ENCODE data around the gene NKAIN2.
"Not testable (repeated sequence)": the region's sequence is repeated elsewhere in the genome, so short reads cannot be mapped to it uniquely, and the experiment has no call there.

NKAIN2 gene

DNA sequence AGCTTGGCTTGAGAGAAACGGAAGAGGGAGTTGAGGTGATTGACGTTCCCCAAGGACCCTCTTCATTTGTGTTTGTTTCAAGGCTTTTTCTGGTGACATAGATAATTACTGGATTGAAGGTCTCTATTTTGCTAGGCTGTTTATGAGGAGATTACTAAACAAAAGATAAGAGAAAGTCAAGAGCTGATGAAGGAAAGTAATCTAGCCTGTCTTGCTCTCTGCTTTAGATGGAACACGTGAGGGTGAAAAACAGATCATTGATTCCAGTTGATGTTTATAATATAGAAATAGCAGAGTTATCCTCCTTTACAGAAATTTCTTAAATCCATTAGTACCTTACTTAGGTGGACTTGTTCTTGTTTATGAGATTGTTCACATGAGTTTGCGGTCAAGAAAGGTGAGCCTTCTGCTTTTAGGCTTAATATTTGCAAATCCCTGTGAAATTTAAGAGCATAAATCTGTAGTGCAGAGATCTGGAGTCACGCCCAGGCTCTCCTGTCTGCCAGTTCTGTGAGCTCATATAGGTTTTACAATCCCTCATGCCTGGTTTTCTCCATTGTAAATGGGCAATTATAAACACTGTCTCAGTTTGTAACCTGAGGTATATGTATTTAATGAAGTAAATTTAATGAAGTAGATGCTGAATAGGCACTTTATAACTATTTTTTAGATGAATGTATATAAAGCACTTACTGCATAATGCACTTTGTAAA is 272.8 kb downstream of the NKAIN2 start:
- DNase-seq: no peak

- DNase-seq: no peak
Observed at GRCh38 chr6:124078169-124078568, 274.5 kb downstream of the NKAIN2 start.

- no peak for DNase-seq
Observed at GRCh38 chr6:124080483-124080882, 276.8 kb downstream of the NKAIN2 start.

- DNase-seq: no peak
Observed at GRCh38 chr6:124090491-124090890, 286.8 kb downstream of the NKAIN2 start.

DNA sequence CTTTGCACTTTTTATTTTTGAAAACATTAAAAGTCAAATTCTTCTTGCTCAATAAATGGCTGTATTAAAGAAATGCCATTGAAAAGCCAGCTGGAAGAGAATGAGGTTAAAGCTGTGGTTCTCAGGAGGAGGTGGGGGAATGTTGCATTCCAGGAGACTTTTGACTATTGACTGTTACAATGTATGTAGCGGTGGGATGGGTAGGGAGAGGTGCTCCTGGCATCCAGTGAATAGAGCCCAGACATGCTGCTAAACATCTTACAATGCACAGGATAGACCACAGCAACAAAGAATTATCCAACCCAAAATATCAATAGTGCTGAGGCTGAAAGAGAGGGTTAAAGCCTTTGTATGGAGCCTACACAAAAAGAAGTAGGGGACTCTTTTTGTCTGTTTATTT is 295.9 kb downstream of the NKAIN2 start:
- DNase-seq: no peak

GRCh38 chr6:124110514-124110913 is 306.8 kb downstream of the NKAIN2 start:
- DNase-seq: no peak

DNA sequence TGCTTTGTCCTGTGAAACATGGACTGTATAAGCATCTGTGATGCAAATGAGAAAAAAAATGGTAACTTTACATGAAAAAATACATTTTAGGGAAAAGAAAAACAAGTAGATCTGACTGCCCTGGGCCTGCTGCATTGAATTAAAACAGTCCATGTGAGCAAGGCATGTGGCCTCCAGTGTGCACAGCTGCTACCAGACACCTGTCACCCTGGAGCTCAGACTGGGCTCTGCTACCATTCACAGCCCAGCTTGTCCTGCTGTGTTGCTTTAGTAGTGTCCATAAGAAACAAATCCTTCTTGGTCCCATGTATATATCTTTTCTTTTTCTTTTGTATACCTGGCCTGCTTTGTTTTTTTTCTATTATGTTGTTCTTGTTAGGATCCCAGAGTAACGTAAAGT is 315.9 kb downstream of the NKAIN2 start:
- no peak for DNase-seq

DNA sequence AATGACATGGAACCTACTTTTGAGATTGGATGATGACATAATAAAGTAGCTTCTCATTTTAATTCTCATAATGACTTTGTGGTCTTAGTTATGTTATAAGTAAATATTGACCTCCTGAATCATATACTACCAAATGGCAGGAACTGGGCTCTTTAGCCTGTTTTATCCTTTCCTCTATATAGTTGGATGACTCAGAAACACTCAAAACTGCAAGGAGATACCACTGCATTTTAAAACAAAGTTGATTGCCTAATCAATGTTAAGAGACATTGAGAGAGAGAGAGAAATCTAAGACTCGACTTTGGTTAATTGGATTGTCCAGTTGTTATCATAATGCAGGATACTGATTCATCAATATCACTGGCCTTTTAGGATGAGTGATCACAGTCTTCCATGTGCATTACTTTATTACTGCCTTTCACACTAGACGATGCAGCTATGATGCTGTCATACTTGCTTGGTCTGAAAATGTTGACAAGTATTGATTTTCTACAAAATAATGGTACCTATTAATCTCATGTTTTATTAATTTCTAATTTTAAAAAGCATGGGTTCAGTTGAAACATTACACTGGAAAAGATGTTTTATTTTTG is 320.0 kb downstream of the NKAIN2 start:
- DNase-seq: no peak

GRCh38 chr6:124131259-124131658 is 327.6 kb downstream of the NKAIN2 start:
- no peak for DNase-seq

GRCh38 chr6:124131779-124132178 is 328.1 kb downstream of the NKAIN2 start:
- no peak for DNase-seq

- DNase-seq: no peak
Observed at GRCh38 chr6:124132256-124132655, 328.6 kb downstream of the NKAIN2 start.

GRCh38 chr6:124142852-124143251 is 339.2 kb downstream of the NKAIN2 start:
- DNase-seq: no peak

GRCh38 chr6:124143435-124143834 is 339.8 kb downstream of the NKAIN2 start:
- DNase-seq: no peak

GRCh38 chr6:124147621-124148020 is 344.0 kb downstream of the NKAIN2 start:
- DNase-seq: no peak

- no peak for DNase-seq
Observed at GRCh38 chr6:124148236-124148957, 344.7 kb downstream of the NKAIN2 start.

GRCh38 chr6:124149646-124150045 is 346.0 kb downstream of the NKAIN2 start:
- DNase-seq: no peak

DNA sequence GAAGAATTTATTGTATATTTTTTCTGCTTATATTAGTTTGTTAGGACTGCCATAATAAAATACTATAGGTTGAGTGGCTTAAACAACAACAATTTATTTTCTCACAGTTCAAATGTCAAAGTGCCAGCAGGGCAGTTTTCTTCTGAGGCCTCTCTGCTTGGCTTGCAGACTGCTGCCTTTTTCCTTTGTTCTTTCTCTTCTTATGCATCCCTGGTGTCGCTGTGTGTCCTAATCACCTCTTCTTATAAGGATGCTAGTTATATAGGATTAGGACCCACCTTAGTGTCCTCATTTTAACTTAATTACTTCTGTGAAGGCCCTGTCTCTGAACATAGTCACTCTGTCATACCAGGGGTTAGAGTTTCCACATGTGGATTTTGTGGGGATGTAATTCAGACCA is 354.4 kb downstream of the NKAIN2 start:
- no peak for DNase-seq

DNA sequence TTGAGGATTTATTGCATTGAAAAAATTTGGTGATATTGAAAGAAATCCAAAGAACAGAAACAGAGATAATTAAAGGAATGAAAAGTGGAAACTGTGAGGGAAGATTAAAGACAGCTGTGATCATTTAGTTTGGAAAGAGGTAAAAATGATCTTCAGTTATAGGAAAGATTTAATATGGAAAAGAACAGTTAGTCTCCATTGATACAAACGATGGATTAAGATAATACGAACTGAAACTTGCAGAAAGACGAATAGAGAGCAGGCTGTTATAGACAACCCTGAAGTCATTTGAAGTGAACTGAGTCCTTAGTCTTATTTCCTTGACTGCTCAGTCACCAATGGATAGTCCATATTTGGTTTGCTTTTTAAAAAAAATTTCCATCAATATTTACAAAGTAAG is 360.0 kb downstream of the NKAIN2 start:
- DNase-seq: no peak

DNA sequence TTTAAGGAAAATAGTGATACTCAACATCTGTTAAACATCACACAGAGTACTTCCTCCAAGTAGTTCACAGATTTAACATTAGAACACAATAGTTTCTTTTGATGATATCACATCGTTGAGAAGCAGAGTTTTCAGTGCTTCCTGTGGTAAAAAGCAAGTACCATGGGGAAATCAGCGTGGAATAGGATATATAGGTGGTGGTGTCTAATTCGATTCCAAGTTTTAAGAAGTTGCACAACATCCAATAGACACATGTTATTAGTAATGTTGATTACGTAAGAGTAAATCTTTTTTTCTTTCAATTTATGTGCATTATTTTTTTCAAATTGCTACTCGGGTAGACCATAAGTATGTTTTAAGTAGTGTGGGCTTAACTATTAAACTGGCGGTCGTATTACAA is 360.7 kb downstream of the NKAIN2 start:
- no peak for DNase-seq

DNA sequence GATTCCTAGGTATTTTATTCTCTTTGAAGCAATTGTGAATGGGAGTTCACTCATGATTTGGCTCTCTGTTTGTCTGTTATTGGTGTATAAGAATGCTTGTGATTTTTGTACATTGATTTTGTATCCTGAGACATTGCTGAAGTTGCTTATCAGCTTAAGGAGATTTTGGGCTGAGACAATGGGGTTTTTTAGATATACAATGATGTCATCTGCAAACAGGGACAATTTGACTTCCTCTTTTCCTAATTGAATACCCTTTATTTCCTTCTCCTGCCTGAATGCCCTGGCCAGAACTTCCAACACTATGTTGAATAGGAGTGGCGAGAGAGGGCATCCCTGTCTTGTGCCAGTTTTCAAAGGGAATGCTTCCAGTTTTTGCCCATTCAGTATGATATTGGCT is 363.6 kb downstream of the NKAIN2 start:
- DNase-seq: not testable (repeated sequence)

GRCh38 chr6:124190256-124190655 is 386.6 kb downstream of the NKAIN2 start:
- DNase-seq: no peak

GRCh38 chr6:124193132-124193531 is 389.5 kb downstream of the NKAIN2 start:
- no peak for DNase-seq

- DNase-seq: no peak
Observed at GRCh38 chr6:124197148-124197547, 393.5 kb downstream of the NKAIN2 start.

Data from hypothalamus (tissue), 51 donors.